ENCODE results near the gene CTNNB1. TPM values are rescaled to one million over a fixed set of nuclear protein-coding genes. Genes with fewer than 3 reads are reported as not detected.

The CTNNB1 gene
- total RNA-seq, 1 experiment from 2014 or later: 490 TPM

Small RNA genes lying within 50 kb of the gene (small RNA-seq; reads per million reads assigned to genes)
- gene MRPS31P1: not detected
